Activated CD4-positive, alpha-beta T cell treated with anti-CD3 and anti-CD28 coated beads, Interleukin-2, Interleukin-6, amounts not matched to agents 100 ng/mL and 50 ng/mL, durations not matched to agents 16 hours and 8 hours (primary cell): ENCODE results near the gene SYT8.
"Not testable (repeated sequence)": the region's sequence is repeated elsewhere in the genome, so short reads cannot be mapped to it uniquely, and the experiment has no call there.

Experiments
- DNase-seq: peaks from one replicate; pipeline ENCODE4 v3.0.0-alpha.2; 2020

Gene SYT8, protein sequence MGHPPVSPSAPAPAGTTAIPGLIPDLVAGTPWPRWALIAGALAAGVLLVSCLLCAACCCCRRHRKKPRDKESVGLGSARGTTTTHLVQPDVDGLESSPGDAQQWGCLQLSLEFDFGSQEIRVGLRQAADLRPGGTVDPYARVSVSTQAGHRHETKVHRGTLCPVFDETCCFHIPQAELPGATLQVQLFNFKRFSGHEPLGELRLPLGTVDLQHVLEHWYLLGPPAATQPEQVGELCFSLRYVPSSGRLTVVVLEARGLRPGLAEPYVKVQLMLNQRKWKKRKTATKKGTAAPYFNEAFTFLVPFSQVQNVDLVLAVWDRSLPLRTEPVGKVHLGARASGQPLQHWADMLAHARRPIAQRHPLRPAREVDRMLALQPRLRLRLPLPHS

DNA sequence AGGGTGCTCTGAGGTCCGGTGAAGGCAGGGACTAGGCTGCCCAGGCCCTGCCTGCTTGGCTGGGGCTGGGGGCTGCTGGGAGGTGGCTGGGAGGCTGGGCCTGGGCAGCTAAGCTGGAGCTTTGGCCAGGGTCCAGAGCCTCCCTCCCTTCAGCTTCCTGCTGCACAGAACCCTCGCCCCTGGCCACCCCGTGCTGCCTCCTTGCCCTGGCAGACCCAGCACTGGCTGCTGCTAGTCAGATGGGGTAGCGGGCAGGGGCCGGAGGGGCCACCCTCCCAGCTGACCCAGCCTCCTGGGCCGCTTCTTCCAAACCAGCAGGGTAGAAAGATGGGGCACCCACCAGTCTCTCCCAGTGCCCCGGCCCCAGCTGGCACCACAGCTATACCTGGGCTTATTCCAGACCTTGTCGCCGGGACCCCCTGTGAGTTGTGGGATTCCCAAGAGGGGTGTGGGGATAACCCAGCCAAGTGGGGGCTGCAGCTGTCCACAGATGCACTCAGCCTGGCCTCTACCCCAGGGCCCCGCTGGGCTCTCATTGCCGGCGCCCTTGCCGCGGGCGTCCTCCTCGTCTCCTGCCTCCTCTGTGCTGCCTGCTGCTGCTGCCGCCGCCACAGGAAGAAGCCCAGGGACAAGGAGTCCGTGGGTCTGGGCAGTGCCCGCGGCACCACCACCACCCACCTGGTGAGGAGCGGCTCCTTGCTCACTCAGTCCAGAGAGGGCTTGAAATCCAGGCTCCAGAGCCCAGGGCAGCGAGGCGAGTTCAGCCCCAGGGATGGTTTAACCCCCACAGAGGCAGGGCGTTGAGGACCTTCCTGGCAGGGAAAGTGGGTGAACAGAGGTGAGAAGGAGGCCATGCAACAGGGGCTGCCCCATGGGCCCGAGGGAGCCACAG is at the start of gene SYT8:
Gene SYT8 (plus strand): TSS at position 212 of the 892 bp plus-strand sequence. CDS start 116 bp downstream, at position 328.
- DNase-seq: no peak

DNA sequence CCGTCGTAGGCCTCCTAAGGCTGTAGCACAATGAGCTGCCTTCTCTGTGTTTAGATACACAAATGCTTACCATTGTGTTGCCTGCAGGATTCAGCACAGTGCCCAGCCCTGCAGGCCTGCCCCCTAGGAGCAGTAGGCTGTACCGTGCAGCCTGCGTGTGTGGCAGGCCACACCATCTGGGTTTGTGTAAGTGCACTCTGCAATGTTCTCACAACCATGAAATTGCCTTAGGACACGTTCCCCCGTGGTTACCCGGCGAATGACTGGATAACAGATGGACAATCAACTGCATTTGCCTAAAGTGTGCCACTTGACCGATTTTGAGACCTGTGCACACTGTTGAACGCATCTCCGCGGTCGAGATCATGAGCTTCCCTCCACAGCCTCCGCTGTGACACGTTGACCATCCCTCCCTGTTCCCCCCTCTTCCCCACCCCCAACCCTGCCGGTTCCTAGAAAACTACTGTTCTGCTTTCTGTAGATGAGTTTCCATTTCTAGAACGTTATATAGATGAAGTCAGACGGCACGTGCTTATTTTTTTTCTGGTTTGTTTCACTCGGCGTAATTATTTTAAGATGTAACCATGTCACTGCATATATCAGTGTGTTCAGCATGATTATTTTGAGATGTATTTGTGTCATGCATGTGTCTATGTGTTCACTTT is 48.9 kb upstream of the SYT8 start:
- no peak for DNase-seq

DNA sequence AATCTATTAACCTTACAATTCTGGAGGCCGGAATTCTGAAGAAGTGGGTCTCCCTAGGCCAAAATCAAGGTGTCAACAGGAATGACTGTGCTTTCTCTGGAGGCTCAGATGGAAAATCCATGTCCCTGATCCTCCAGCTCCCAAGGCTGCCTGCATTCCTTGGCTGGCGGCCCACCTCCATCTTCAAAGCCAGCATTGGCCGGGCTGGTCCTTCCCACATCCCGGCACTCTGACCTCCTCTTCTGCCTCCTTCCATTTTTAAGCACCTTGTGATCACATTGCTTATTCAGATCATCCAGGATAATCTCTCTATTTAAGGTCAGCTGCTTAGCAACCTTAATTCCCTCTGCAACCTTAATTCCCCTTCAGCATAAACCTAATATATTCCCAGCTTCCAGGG is 48.3 kb upstream of the SYT8 start:
- no peak for DNase-seq

DNA sequence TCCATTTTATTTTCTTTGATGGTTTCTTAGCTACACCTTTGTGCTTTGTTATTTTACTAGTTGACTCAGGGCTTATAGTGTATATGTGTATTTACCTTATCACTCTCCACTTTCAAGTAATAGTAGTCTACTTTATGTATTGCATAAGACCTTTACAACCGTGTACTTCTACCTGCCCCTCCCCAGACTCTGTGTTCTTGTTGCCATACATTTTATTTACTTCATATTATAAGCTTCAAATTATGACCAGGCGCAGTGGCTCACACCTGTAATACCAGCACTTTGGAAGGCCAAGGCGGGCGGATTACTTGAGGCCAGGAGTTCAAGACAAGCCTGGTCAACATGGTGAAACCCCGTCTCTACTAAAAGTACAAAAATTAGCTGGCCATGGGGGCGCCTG is 42.9 kb upstream of the SYT8 start:
- DNase-seq: no peak

DNA sequence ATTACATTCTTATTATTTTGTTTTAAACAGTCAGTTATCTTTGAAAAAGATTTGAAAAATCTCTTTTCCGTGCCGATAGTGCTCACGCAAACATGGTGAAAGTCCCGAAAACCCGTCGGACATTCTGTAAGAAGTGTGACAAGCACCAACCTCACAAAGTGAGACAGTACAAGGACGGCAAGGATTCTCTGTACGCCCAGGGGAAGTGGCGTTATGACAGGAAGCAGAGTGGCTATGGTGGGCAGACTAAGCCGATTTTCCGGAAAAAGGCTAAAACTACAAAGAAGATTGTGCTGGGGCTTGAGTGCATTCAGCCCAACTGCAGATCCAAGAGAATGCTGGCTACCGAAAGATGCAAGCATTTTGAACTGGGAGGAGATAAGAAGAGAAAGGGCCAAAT is 42.3 kb upstream of the SYT8 start:
- DNase-seq: peak; percentile 20

DNA sequence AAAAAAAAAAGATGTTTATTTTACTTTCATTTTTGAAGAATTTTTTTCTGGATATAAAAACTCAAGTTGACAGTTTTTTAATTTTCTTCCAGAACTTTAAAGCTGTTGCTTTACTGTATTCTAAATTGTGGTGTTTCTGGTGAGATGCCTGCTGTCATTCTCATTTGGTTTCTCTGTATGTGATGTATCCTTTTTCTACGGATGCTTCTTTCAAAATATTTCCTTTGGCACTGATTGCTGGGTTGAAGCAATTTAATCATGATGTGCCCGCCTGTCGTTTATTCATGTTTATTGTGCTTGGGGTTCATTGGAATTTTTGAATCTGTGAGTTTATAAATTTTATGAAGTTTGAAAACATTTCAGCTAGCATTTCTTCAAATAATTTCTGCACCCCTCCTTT is 41.7 kb upstream of the SYT8 start:
- no peak for DNase-seq

DNA sequence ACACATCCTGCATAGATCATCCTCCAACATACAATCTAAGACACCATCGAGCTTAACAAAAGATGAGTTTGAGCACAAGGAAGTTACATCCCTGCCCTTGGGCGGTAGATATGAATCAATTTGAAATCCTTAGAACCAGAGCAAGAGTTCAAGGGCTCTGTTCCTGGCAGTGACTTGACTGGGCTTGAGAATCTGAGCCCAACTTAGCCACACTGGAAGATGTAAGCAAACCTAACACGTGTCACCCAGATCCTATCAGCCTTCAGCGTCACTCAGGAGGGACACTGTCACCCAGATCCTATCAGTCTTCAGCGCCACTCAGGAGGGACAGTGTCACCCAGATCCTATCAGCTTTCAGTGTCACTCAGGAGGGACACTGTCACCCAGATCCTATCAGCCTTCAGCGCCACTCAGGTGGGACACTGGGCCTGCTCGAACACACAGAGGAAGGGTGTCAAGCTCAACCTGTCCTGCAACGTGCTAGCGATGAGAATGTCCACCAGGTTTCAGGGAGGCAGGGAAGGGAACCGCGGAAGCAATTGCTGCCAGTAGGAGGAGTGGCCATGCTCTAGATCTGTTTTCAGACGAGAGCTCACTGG is 38.3 kb upstream of the SYT8 start:
- DNase-seq: no peak

DNA sequence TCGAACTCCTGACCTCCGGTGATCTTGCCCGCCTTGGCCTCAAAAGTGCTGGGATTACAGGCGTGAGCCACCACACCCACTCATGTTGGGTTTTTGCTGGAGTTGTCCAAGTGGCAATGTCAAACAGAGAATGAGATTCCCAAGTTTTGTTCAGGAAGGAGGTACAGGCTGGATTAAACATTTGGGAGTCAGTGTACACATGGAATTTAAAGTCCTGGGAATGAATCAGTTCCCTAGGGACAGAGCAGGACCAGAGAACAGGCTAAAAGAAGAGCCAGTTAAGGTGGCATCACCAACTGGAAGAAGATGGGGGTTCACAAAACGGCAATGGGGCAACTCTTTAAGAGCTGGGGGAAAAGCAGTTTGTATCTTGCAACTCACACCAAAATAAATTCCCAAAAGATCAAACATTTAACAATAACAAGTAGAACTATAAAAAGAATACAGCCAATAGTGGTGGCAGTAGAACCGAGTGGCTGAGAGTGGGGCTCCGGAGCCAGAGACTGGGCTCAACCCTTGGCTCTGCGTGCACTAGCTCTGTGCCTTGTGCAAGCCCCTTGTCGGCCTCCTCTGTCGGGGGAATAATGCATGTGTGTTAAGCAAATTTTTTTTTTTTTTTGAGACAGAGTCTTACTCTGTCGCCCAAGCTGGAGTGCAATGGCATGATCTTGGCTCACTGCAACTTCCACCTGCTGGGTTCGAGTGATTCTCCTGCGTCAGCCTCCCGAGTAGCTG is 37.2 kb upstream of the SYT8 start:
- no peak for DNase-seq

DNA sequence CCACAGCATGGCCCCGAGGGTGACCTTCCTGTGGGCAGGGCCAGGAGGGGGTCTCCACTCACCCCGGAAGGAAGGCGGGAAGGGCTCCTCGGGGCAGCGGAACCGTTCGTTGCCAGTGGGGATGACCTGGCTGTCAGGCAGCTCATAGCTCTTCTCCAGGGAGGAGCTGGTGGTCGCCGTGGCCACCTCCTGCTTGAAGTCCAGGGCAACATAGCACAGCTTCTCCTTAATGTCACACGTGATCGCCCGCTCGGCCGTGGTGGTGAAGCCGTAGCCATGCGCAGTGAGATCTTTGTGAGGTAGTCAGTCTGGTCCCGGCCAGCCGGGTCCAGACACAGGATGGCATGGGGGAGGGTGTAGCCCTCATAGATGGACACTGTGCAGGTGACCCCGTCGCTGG is 31.5 kb upstream of the SYT8 start:
- no peak for DNase-seq

DNA sequence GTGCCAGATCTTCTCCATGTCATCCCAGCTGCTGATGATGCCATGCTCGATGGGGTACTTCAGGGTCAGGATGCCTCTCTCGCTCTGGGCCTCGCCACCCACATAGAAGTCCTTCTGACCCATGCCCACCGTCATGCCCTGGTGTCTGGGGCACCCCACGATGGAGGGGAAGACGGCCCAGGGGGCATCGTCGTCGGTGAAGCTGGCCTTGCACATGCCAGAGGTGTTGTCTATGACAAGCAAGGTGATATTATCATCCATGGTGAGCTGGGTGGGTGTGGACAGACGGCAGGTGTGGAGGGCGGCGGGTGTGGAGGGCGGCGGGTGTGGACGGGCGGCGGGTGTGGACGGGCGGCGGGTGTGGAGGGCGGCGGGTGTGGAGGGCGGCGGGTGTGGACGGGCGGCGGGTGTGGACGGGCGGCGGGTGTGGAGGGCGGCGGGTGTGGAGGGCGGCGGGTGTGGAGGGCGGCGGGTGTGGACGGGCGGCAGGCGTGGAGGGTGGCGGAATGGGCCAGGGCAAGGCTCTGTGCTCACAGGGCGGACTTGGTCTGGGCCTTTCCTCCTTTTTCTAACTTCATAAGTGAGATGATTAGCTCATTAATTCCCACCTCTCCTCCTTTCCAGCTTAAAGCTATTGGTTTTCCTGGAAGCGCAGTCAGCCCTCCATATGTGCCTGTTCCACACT is 30.8 kb upstream of the SYT8 start:
- not testable (repeated sequence) for DNase-seq

DNA sequence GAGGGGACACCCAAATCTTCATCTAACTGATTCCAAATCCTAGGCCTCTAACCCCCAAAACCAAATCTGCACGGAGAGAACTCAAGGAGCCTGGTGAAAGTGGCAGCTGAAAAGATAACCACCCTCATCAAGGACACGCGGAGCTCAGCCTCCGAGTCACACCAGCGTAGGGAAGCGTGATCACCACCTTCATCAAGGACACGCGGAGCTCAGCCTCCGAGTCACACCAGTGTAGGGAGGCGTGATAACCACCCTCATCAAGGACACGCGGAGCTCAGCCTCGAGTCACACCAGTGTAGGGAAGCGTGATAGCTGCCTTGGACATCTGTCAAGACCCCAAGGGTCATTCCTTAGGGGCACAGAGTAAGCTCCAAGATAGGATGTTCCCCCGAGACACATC is 29.3 kb upstream of the SYT8 start:
- DNase-seq: no peak

DNA sequence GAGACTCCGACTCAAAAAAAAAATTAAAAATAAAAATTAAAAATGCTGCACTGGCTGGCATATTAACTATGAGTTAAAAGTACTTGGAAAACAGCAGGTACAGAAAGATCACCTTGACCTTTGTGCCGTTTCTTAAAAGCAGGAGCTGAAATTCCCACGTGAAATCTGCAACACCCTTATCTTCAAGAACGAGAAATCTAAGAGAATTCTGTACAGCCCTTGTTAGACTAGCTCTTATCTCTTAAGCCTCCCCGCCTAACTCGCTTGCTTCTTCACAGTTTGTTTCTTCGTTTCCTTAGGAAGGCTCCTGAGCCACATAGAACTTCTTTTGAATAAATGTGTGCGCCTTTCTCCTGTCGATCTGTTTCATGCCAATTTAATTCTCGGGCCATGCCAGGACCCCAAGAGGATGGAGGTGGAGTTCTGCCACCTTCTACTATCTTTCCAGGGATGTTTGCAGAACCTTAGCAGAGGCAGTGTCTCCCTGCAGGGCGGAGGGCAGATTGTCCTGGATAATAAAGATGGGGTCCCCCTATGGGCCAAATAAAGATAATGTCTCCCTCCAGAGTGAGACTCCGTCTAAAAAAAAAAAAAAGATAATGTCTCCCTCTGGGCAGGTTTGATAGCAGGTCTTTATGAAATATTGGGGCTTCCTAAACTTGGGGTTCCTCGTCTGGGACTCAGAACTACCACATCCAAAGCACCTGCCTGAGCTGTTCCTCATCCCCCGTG is 27.4 kb upstream of the SYT8 start:
- no peak for DNase-seq

DNA sequence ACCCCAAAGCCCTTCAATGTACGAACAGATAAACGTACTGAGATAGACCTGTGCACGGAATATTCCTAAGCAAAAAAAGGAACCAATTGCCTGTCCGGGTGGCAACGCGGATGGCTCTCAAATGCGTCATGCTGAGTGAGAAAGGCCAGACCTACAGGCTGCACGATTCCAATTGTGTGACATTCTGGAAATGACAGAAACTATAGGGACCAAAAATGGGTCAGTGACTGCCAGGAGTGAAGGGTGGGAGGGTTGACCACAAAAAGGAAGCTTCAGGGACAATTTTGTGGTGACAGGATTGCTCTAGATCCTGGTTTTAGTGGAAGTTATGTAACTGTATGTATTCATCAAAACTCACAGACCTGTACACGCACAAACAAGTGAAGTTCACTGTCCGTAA is 24.0 kb upstream of the SYT8 start:
- no peak for DNase-seq

DNA sequence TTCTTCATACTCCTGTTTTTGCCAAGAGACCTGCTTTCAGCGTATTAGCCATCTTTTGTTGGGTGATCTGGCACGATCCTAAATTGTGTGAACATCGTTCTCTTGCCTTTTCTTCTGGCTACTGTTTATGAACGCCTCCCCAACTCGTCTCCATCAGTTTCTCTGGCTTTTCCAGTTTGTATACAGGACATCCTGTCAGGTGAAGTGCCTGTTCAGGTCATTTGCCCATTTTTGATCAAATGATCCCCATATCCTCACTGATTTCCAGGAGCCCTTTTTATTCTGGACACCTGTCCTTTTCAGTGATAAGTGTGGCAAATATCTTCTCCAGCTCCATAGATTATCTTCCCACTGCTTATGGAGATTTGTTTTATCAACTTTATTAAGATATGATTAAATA is 22.5 kb upstream of the SYT8 start:
- DNase-seq: no peak

DNA sequence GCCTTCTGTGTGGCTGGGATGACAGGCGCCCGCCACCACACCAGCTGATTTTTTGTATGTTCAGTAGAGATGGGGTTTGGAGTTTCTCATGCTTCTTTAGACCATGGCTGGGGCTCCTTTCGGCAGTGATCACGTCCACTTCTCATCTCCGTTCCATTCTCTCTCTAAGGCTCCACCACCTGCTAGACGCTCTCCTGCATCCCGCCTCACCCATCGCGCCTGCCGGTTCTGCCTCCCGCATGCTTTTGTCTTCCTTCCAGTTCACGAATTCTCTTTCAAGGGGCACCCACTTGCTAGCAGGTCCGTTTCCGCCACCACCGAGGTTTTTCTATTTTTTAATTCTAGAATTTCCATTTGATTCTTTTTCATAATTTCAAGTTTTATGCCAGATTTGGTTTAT is 22.0 kb upstream of the SYT8 start:
- DNase-seq: no peak

DNA sequence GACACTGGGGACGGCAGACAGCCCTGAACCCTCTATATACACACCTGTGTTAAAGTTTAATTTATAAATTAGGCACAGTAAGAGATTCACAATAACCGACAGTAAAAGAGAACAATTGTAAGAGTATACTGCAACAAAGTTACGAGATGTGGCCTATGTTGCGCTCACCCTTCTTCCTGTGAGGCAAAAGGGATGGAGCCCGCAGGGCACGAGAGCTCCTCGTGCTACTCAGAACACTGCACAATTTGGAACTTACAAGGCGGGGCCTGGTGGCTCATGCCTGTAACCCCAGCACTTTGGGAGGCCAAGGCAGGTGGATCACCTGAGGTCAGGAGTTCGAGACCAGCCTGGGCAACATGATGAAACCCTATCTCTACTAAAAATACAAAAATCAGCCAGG is 21.4 kb upstream of the SYT8 start:
- DNase-seq: not testable (repeated sequence)

DNA sequence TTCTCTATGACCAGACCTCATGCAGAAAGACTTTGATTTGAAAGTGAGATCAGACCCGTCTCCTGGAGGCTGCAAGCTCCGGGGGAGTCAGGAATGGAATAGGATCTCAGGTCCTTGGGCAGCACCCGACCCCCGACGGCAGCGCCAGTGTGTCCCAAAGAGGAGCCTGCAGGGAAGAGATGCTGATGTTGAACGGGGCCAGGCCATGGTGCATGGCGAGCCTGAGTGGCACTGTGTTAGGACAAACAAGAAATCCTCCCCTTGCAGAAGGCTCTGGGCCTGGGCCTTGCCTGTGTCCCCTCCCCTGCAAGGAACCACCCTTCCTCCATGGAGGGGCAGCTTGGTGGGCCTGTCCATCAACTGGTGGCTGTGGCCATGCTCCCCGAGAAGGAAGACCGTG is 20.1 kb upstream of the SYT8 start:
- DNase-seq: no peak

DNA sequence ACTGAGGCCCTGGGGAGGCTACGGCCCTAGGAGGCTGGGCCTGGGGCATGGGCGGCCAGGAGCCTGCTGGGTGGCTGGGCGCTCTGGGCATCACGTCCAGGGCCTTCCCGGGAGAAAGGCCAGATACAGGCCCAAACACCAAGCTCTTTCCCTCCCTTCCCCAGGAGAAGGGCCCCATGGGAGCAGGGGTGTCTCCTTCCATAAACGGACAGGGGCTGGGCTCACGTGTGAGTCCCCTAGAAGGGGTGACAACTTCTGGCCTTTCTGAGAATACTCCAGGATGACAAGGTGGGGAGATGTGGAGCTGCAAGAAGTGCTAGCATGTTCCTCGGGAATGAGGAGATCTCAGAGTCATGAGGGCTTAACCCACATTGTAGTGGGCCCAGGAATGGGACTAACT is 19.5 kb upstream of the SYT8 start:
- no peak for DNase-seq

DNA sequence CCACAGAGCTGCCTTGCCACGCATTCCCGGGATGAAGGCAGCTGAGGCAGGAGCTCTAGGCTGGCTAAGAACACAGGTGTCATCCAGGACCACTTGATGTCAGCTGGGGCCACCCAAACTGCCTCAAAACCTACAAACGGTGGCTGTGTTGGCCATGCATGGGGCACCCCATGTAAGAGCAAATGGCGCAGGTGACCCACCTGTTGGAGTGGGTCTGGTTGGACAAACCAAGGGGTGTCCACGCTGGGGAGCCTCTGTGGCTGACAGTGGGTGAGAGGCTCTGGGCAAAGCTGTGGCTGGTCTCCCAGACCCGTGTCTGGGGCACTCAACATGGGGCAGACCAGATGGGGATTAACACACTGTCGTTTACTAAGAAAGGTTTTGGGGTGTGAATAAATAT is 19.0 kb upstream of the SYT8 start:
- DNase-seq: no peak

DNA sequence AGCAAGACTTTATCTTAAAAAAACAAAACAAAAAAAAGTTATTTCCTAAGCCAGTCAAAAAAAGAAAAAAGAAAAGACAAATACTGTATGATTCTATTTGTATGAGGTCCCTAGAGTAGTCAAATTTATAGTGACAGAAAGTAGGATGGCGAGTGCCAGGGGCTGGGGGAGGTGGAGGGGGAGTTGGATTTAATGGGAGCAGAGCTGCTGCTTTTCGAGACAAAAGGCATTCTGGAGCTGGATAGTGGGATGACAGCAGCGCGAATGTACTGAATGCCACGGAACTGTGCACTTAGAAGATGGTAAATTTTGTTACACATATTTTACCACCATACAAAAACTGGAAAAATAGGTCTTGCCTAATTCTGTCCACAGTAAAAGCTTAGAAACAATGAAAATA is 17.8 kb upstream of the SYT8 start:
- no peak for DNase-seq

DNA sequence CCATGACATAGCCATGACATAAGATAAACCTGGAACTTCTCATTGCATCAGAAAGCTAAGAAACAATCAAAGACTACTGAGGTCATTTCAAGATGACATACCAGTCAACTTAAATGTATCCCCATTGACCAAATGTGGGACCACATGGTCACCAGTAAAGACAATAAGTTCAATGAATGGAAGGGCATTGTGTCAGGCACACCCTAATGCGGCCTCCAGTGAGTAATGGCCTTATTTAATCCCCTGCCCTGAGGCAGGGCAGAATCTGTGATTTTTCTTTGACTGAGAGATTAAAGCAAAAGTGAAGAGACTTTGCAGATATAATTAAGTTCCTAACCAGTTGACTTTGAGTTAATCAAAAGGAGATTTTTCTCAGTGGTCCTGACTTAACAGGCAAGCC is 17.3 kb upstream of the SYT8 start:
- DNase-seq: no peak
